ENCODE results near the gene SOX15.
"Not testable (repeated sequence)": the region's sequence is repeated elsewhere in the genome, so short reads cannot be mapped to it uniquely, and the experiment has no call there.

The SOX15 gene

GRCh38 chr17:7610641-7611040 lies 20.7 kb upstream of the SOX15 start:
- DNase-seq, result no peak

GRCh38 chr17:7606280-7606679 lies 16.4 kb upstream of the SOX15 start:
- DNase-seq, result no peak

- not testable (repeated sequence) for DNase-seq
These were observed 7.7 kb upstream of the SOX15 start for GRCh38 chr17:7597561-7597960.

DNA sequence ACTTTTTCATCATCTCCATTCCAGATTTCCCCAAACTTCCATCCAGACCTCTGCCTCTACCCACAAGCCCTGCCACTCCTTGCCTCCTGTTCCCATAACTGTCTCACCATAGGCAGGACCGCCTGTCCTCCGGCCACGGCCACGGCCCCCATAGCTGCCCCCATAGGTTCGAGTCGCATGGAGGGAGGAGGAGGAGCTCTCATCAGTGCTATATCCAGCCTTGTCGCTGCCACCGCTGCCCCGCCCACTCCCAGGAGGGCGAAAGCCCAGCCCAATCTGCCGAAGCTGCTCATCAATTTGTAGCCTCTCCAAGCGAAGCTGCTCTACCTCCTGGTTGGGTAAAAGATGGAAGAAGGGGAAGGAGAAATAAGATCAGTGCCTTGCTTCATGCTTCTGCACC lies 3.4 kb upstream of the SOX15 start:
- DNase-seq, result no peak

DNA sequence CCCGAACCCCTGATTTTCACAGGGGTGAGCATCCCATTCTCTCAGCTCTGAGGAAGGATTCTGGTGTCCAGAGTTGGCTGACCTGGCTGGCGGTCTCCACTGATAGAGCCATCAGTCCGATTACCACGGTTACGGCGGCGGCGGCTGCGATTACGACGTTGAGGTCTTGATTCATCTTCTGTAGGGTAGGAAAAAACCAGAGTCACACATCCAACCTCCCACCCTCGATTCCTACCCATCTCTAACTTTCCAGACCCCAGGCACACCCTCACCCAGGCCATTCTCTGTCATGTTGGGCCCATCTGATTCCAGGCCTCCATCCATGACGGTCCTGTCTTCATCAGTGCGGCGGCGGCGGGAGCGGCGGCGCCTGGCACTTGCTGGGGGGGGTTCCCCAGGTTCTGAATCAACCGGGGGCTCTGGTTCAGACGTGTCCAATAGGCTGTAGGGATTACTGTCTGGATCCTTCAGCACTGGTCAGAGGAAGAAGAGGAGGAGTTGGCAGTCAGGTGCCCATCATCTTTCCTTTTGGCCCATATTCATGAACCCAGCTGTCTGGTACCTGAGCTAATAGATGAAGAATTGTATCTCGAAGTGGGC lies 2.6 kb upstream of the SOX15 start:
- no peak for DNase-seq

- no peak for DNase-seq
These were observed 1.7 kb upstream of the SOX15 start for GRCh38 chr17:7591596-7591995.

- no peak for DNase-seq
These were observed 849 bp upstream of the SOX15 start for GRCh38 chr17:7590743-7591142.

GRCh38 chr17:7589204-7589868 lies 558 bp downstream of the SOX15 start:
- DNase-seq, result peak in 11 of 14 donors; percentile 11 to 83 (median 65)

GRCh38 chr17:7588553-7589203 lies 1.2 kb downstream of the SOX15 start:
- DNase-seq, result peak in 1 of 14 donors; percentile 68

DNA sequence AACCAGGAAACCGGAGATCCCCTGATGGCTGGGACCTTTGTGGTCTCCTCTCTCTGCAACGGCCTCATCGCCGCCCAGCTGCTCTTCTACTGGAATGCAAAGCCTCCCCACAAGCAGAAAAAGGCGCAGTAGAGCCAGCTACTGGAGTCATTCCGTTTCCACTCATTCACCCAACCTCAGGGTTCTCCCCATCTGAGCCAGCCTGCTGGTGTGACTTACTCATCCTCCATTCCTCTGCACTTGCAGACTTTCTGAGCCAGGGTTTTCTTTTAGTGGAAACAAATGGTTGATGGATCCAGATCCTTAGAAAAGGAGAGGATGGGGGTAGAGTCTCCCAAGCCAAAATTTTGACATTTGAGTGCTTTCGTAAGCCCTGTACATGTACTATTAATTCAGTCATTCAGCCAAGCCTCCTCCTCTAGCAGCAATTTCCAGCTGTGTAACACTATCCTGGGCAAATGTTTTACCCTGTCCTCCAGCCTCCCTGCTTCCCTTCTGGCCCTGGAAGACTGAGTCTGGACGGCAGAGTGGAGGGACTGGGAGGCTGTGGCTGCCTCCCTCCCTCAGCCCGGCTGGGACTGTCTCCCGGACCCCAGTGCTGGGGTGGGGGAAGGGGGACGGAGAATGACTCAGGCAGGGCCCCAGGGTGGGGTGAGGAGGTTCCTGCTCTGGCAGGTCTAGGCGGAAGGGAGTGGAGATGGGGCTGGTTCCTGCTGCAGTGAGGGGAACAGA lies 2.3 kb downstream of the SOX15 start:
- DNase-seq, result no peak

- peak in 1 of 14 donors; percentile 5 for DNase-seq
These were observed 3.0 kb downstream of the SOX15 start for GRCh38 chr17:7586673-7587419.

DNA sequence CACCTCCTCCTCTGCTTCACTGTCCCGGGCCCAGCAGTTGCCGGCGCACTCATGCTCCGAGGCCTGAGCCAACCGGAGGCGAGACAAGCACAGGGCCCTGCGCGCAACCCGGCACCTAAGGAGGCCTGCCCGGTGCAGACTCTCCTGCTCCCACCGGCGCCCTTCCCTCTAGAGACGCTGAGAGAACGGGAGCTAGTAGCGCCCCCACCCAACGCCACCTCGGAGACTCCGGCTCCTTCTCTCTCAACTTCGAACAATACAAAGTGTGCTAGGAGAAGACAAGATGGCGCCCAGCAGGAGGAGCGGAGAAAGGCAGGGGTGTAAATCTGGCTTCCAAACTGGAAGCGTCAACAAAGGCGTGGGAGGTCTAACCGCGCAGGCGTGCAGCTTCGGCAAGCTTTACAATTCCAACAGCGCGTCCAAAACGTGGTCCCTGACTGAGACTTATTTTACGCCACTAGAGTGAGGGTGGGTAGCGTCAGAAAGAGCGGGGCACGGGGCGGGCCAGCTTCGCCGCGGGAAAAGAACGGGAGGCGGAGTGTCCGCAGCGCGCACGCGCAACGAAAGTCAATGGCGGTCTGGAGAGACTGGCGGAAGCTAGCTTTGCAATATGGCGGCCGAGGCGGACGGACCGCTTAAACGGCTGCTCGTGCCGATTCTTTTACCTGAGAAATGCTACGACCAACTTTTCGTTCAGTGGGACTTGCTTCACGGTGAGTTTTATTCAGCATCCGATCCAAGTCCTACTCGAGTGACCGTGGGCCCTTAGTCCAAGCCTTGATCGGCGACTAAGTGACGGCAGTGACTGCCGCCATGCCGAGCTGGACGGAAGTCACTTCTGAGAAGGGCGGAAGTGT lies 6.4 kb downstream of the SOX15 start, which contains the start of gene MPDU1:
TSS of gene MPDU1 (plus strand) at position 600 of the 857 bp plus-strand sequence. CDS start at position 611, 11 bp downstream.
- DNase-seq, result peak; percentile 73 to 99 (median 96)

DNA sequence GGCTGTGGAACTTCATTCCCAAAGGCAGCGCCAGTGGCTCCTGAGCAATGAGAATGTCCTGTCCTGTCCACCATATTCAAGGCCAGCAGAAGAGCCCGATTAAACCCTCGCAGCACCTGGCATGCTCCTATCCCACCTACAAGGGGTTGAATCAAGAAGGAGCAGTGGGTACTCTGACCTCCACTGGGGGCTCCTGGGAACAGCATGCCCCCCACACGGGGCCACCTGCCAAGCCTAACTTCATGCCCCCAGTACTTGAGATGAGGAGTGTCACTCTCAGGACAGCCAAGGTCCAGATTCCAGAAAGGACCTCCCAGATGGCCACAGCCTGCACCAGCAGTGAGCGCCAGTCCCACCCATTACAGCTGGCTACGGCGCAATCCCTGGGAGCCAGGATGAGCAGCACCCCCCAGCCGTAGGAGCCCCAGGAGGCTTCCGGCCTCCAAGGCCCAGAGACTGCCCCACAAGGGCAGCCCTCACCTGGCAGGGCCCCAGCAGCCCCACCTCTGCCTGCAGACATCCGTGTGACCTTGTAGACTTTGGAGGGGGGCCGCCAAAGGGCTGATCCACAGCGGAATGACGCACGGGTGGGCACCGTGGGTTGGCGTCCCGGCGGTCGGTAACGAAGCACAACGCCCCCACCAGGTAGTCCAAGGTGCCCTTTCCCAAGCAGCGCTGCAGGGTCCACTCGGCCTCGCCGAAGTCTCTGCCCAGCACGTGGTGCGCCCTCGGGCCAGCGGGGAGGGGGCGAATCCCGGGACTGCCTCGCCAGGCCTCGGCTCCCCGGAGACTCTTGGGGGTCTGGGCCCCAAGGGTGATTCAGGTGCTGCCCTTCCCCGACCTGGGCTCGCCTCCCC lies 7.3 kb downstream of the SOX15 start:
- peak in 2 of 14 donors; percentile 38 to 56 for DNase-seq

DNA sequence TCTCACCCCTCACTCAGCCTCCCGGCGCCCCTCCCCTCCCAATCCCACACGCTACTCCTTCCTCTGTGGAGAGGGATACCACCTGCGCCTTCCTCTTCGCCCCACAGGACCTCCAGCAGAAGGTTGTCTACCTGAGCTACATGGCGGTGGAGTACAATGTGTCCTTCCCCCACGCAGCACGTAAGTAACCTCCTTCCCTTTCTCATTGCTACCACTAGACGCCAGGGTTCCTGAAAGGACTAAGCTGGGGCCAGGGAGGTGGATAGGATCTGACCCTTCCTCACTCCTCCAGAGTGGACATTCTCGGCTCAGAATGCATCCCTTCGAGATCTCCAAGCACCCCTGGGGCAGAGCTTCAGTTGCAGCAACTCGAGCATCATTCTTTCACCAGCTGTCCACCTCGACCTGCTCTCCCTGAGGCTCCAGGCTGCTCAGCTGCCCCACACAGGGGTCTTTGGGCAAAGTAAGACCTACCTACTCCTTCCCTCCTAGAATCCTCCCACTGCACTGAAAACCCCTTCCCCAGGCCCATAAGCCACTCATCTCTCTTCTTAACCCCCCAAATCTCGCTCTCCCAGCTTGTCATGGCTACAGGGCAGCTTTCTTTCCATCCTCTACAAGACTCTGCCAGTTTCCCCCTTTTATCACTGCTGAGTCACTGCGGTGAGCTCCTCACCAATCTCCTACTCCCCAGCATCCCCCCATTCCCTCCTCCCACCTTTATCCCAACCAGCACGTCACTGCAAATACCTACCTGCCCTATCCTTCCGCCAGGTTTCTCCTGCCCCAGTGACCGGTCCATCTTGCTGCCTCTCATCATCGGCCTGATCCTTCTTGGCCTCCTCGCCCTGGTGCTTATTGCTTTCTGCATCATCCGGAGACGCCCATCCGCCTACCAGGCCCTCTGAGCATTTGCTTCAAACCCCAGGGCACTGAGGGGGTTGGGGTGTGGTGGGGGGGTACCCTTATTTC lies 9.0 kb downstream of the SOX15 start:
- peak in 1 of 14 donors; percentile 26 for DNase-seq

DNA sequence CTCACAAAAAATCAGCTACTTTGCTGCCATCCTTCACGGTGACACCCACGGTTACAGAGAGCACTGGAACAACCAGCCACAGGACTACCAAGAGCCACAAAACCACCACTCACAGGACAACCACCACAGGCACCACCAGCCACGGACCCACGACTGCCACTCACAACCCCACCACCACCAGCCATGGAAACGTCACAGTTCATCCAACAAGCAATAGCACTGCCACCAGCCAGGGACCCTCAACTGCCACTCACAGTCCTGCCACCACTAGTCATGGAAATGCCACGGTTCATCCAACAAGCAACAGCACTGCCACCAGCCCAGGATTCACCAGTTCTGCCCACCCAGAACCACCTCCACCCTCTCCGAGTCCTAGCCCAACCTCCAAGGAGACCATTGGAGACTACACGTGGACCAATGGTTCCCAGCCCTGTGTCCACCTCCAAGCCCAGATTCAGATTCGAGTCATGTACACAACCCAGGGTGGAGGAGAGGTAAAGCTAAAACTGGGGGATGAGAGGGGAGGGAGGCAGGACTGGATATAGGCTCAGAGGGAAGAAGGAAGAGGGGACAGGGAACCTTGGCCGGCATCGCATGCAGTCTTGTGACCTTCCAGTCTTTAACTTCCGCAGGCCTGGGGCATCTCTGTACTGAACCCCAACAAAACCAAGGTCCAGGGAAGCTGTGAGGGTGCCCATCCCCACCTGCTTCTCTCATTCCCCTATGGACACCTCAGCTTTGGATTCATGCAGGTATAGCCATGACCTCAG lies 9.9 kb downstream of the SOX15 start:
- DNase-seq, result no peak

- peak in 9 of 14 donors; percentile 48 to 81 (median 75) for DNase-seq
These were observed 10.7 kb downstream of the SOX15 start, which contains the start of gene CD68 for GRCh38 chr17:7579001-7579833. CD68 (plus strand) TSS chr17:7579638; CDS start chr17:7579678, 40 bp downstream.

Data from C1 segment of cervical spinal cord (tissue), 14 donors.